B cell (primary cell): ENCODE results near the gene CREB5. TPM values are rescaled to one million over a fixed set of nuclear protein-coding genes. Genes with fewer than 3 reads are reported as not detected.
A peak's percentile ranks its signal among the peaks of the same experiment; 100 is the strongest.

Source experiments
- ATAC-seq: fragments of 200-7000 bp; cut with Tn5 transposase; one replicate; pipeline ENCODE4 v1.10.0; 2021; ENCODE audit warnings: low read depth, mild to moderate bottlenecking, moderate number of reproducible peaks, moderate library complexity
- CTCF ChIA-PET: fragments of 350-600 bp; sonication (Branson Sonifier 250); formaldehyde crosslinking; loops from one replicate; lab custom pipeline; 2021; ENCODE audit warnings: antibody characterized with exemption, inconsistent platforms; lab: Charles Lee
- POLR2A ChIA-PET: fragments of 350-600 bp; sonication (Branson Sonifier 250); formaldehyde crosslinking; loops from one replicate; lab custom pipeline; 2021; ENCODE audit warnings: antibody characterized with exemption; lab: Charles Lee
- DNase-seq: peaks from one replicate; pipeline ENCODE4 v3.0.0; 2013
- H2AFZ ChIP-seq: 2 replicates; pipeline ENCODE4 v1.6.1; 2012; ENCODE audit warnings: mild to moderate bottlenecking, low read depth, low read length; ENCODE audit not compliant: insufficient read depth, poor library complexity, severe bottlenecking
- H3K27ac ChIP-seq, 2 donors: 1 replicate in 1 of 2; 2 replicates in 1 of 2; pipeline ENCODE4 v1.5.1; 2012 to 2013; ENCODE audit warnings: low read length in 2 of 2, mild to moderate bottlenecking in 2 of 2, moderate library complexity in 1 of 2
- H3K27me3 ChIP-seq, 4 experiments: fragments of 200-600 bp in 1 of 4; sonication (generic) in 1 of 4; replicated peaks in 1 of 4; 1 replicate in 2 of 4; 2 replicates in 2 of 4; pipeline versions ENCODE4 v1.6.1 to v1.7.0; 2013 to 2016; ENCODE audit warnings: low read length in 3 of 4, mild to moderate bottlenecking in 2 of 4, mixed read lengths in 1 of 4, moderate library complexity in 1 of 4; ENCODE audit not compliant: insufficient read depth in 4 of 4, control insufficient read depth in 3 of 4; ENCODE audit errors: control extremely low read depth in 1 of 4
- H3K36me3 ChIP-seq, 2 experiments: replicated peaks in 1 of 2; 1 replicate in 1 of 2; 2 replicates in 1 of 2; pipeline versions ENCODE4 v1.6.1 to v1.7.1; 2013; ENCODE audit warnings: low read length in 1 of 2; ENCODE audit not compliant: insufficient read depth in 2 of 2, control insufficient read depth in 1 of 2; ENCODE audit errors: control extremely low read depth in 1 of 2, extremely low read depth in 1 of 2
- H3K4me1 ChIP-seq, 2 donors: fragments of 200-600 bp in 1 of 2; sonication (generic) in 1 of 2; 1 replicate in 1 of 2; 2 replicates in 1 of 2; pipeline versions ENCODE4 v1.5.1 to v1.6.1; 2013 to 2017; ENCODE audit warnings: low read length in 2 of 2; ENCODE audit not compliant: control insufficient read depth in 2 of 2, insufficient read depth in 2 of 2
- H3K4me2 ChIP-seq: replicated peaks from 2 replicates; pipeline ENCODE3; 2012; ENCODE audit warnings: mild to moderate bottlenecking, low read depth, low read length; ENCODE audit not compliant: poor library complexity, severe bottlenecking
- H3K4me3 ChIP-seq, 5 experiments: fragments of 200-600 bp in 1 of 5; sonication (generic) in 1 of 5; 1 replicate in 3 of 5; 2 replicates in 2 of 5; pipeline versions ENCODE4 v1.5.1 to v1.7.0; 2011 to 2016; ENCODE audit warnings: low read length in 4 of 5, mild to moderate bottlenecking in 4 of 5, low read depth in 2 of 5, control low read depth in 1 of 5, moderate library complexity in 1 of 5; ENCODE audit not compliant: insufficient read depth in 1 of 5; ENCODE audit errors: control extremely low read depth in 1 of 5, extremely low read depth in 1 of 5
- H3K79me2 ChIP-seq: fragments of 200-600 bp; sonication (generic); one replicate; pipeline ENCODE4 v1.6.0; 2016; ENCODE audit warnings: low read length; ENCODE audit not compliant: control insufficient read depth, insufficient read depth
- H3K9ac ChIP-seq: fragments of 200-600 bp; sonication (generic); 2 replicates; pipeline ENCODE4 v1.6.1; 2017; ENCODE audit warnings: mild to moderate bottlenecking, low read length, moderate library complexity
- H3K9me3 ChIP-seq, 3 donors: one replicate each; pipeline versions ENCODE4 v1.6.1 to v1.7.1; 2013; ENCODE audit warnings: low read length in 2 of 3; ENCODE audit not compliant: control insufficient read depth in 2 of 3, insufficient read depth in 1 of 3; ENCODE audit errors: control extremely low read depth in 1 of 3
- H4K20me1 ChIP-seq: 2 replicates; pipeline ENCODE4 v1.6.0; 2012; ENCODE audit warnings: mild to moderate bottlenecking, low read length; ENCODE audit not compliant: insufficient read depth, control insufficient read depth, poor library complexity, severe bottlenecking
- H3K27ac Mint-ChIP-seq: one replicate; pipeline ENCODE4 v1.8.0; 2021; ENCODE audit warnings: mixed read lengths
- H3K27me3 Mint-ChIP-seq: one replicate; pipeline ENCODE4 v1.8.0; 2021; ENCODE audit warnings: mixed read lengths
- H3K4me1 Mint-ChIP-seq: one replicate; pipeline ENCODE4 v1.8.0; 2021; ENCODE audit warnings: mixed read lengths
- H3K4me3 Mint-ChIP-seq: one replicate; pipeline ENCODE4 v1.8.0; 2021; ENCODE audit warnings: mixed read lengths
- H3K9me3 Mint-ChIP-seq: one replicate; pipeline ENCODE4 v1.8.0; 2022; ENCODE audit warnings: mixed read lengths; ENCODE audit not compliant: insufficient read depth
- CTCF ChIP-seq: fragments of 200-600 bp; IDR thresholded peaks from one replicate; pipeline ENCODE4 v1.8.0; 2022; ENCODE audit warnings: antibody characterized with exemption, mild to moderate bottlenecking
- EZH2 ChIP-seq: IDR thresholded peaks from 2 replicates; pipeline ENCODE4 v1.6.1; 2012; ENCODE audit warnings: borderline replicate concordance, low read depth, mild to moderate bottlenecking, moderate library complexity, low read length; ENCODE audit not compliant: insufficient read depth, poor library complexity, severe bottlenecking
- WGBS: methylation state at CpG from one replicate; pipeline ENCODE4 v1.1.5; 2013; ENCODE audit warnings: missing lambda C conversion rate; ENCODE audit not compliant: insufficient coverage; 5-methylcytosine and 5-hydroxymethylcytosine counted together
- intact Hi-C: fragments of 100-400 bp; cut with micrococcal nuclease; formaldehyde crosslinking; loops from one replicate; pipeline ENCODE4 v1.10.0; 2022
- polyA plus RNA-seq: library from polyadenylated mRNA; depleted of rRNA; stranded (reverse); fragments of >200 nt; gene quantifications from 2 replicates; pipeline ENCODE4 v1.2.3, GENCODE V29; 2012
- total RNA-seq, 2 donors: library from RNA; stranded (reverse); fragments of 120-200 nt in 1 of 2; gene quantifications; 1 replicate in 1 of 2; 2 replicates in 1 of 2; pipeline versions ENCODE4 v1.2.3 to v1.2.4, GENCODE V29; 2013 to 2022

Gene CREB5
- total and polyA plus RNA-seq, 2 donors (not counting 1 experiment from before 2014, with no cell fraction given): 0.05 to 0.95 TPM

DNA sequence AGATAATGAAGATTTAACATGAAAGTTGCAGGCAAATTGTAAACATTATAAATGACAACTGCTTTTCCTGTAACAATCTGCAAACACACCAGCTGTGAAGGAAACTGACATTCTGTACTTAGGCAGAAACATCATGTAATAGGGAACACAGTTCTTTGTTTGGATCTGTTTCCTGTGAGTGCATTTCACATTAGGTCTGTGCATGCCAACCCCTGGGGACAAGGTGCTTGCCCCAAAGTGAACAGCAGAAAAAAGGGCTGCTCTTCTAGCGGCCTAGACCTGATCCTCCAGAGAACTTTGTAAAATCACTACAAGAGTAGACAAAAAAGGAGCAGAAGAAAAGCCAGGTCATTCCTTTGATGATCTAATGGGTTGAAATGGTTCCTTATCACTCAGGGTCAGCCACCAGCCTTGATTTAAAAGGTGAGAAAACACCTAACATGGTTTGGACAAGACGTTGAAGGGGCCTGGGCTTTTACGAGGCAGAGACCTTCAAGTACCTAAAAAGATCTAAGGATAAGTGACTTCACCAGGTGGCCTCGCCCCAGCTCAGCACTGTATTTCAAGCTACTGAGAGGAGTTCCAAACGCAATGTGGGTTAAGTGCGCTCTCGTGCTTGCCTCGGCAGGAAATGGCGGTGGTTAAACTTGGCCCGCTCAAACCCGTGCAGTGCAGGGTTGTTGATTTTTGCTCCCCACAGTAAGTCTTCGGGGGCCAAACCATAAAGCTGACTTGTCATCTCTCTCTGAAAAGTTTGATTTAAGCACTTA, 249.7 kb downstream of the CREB5 start:
- WGBS: 4% methylated on average over 11 of the region's 12 CpGs
- Mint-ChIP-seq H3K27ac (no peak overlapping the region), H3K4me1 (peaks cover 13% of the 10 kb centered on the region), H3K4me3 (no peak overlapping the region), H3K27me3 (peaks cover 25% of the 10 kb centered on the region), H3K9me3 (peaks cover 8% of the 10 kb centered on the region)
- Histone ChIP-seq H3K4me1 (peaks cover 2 to 9% of the 10 kb centered on the region in 2 donors), H3K36me3 (no peaks in the 10 kb centered on the region), H4K20me1 (no peaks in the 10 kb centered on the region), H3K4me3 (no peak overlapping the region), H3K27me3 (peaks cover 0 to 8% (median 0%) of the 10 kb centered on the region in 4 experiments), H3K9ac (no peak overlapping the region), H3K9me3 (peaks cover 0 to 16% (median 8%) of the 10 kb centered on the region in 3 donors), H3K27ac (no peak overlapping the region), H2AFZ (peak overlapping the region; percentile 57), H3K79me2 (no peaks in the 10 kb centered on the region), H3K4me2 (no peak overlapping the region)
- ATAC-seq (no peak), DNase-seq (no peak)
- intact Hi-C loops: no loop called here
- CTCF ChIA-PET: no interaction called here
- POLR2A ChIA-PET: no interaction called here
- TF ChIP-seq EZH2: no peak
- no peak for TF ChIP-seq CTCF

GRCh38 chr7:28666154-28666553, 253.8 kb downstream of the CREB5 start:
- no peak for ATAC-seq
- H3K27me3 ChIP-seq: peaks cover 0 to 8% (median 0%) of the 10 kb centered on the region in 4 experiments
- H3K36me3 ChIP-seq: no peaks in the 10 kb centered on the region
- Mint-ChIP-seq H3K4me1 (peaks cover 13% of the 10 kb centered on the region), H3K27me3 (peaks cover 22% of the 10 kb centered on the region), H3K4me3 (no peak overlapping the region), H3K27ac (no peak overlapping the region), H3K9me3 (peaks cover under 1% of the 10 kb centered on the region)
- intact Hi-C loops: no loop called here
- no peak overlapping the region for H3K4me2 ChIP-seq
- H3K9me3 ChIP-seq: no peaks in the 10 kb centered on the region
- H3K4me3 ChIP-seq: no peak overlapping the region
- H3K9ac ChIP-seq: no peak overlapping the region
- WGBS: no CpG with 5 or more reads among the region's 2 CpGs
- ChIA-PET CTCF (no interaction called here), POLR2A (no interaction called here)
- DNase-seq: no peak
- no peak overlapping the region for H3K27ac ChIP-seq
- no peaks in the 10 kb centered on the region for H3K79me2 ChIP-seq
- TF ChIP-seq EZH2 (no peak), CTCF (no peak)
- H4K20me1 ChIP-seq: no peaks in the 10 kb centered on the region
- no peak overlapping the region for H2AFZ ChIP-seq
- H3K4me1 ChIP-seq: peaks cover 2 to 9% of the 10 kb centered on the region in 2 donors
